RWPE1 (cell line): ENCODE results near the gene IGF1R.

Experiments used
- CTCF ChIA-PET: fragments of 350-600 bp; sonication (Branson Sonifier 250); formaldehyde crosslinking; extraction: SDS; loops from one replicate; lab custom pipeline; 2021; lab: Yijun Ruan, JAX
- POLR2A ChIA-PET: fragments of 400-600 bp; formaldehyde crosslinking; extraction: SDS; loops from one replicate; lab custom pipeline; 2020; ENCODE audit warnings: antibody characterized with exemption; ENCODE audit not compliant: low non-redundant PET; lab: Yijun Ruan, JAX
- DNase-seq: peaks from one replicate; pipeline ENCODE4 v3.0.0; 2012; ENCODE audit warnings: low spot score
- H3K27ac ChIP-seq: fragments of 450-650 bp; 2 replicates; pipeline ENCODE4 v1.5.1; 2017
- TF ChIP-seq, protein P1 (sequence below): fragments of 450-650 bp; conservative IDR thresholded peaks from 2 replicates; pipeline ENCODE4 v1.5.1; 2017; ENCODE audit warnings: low read depth, mild to moderate bottlenecking

IGF1R gene

DNA sequence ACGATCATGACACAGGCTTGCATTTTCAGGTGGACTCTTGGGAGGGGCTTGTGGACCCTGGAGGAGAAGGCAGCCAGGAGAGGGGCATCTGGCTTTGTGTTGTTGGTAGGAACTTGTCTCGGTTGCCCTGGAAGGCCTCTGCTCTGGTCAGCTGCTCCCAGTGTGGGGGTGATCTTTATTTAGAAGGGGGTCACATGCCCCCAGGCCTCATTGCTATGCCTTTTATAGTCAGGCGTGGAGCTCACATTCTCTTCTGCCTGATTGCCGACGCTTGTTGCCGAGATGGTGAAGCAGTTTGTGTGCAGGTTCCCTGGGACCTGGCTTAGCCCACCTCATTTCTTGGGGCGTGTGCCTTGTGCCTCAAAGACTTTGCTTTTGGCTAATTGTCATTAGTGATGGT, 66.6 kb downstream of the IGF1R start:
- TF ChIP-seq, protein P1, sequence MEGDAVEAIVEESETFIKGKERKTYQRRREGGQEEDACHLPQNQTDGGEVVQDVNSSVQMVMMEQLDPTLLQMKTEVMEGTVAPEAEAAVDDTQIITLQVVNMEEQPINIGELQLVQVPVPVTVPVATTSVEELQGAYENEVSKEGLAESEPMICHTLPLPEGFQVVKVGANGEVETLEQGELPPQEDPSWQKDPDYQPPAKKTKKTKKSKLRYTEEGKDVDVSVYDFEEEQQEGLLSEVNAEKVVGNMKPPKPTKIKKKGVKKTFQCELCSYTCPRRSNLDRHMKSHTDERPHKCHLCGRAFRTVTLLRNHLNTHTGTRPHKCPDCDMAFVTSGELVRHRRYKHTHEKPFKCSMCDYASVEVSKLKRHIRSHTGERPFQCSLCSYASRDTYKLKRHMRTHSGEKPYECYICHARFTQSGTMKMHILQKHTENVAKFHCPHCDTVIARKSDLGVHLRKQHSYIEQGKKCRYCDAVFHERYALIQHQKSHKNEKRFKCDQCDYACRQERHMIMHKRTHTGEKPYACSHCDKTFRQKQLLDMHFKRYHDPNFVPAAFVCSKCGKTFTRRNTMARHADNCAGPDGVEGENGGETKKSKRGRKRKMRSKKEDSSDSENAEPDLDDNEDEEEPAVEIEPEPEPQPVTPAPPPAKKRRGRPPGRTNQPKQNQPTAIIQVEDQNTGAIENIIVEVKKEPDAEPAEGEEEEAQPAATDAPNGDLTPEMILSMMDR: no peak
- no peak overlapping the region for H3K27ac ChIP-seq
- DNase-seq: no peak
- ChIA-PET POLR2A (no interaction called here), CTCF (no interaction called here)

DNA sequence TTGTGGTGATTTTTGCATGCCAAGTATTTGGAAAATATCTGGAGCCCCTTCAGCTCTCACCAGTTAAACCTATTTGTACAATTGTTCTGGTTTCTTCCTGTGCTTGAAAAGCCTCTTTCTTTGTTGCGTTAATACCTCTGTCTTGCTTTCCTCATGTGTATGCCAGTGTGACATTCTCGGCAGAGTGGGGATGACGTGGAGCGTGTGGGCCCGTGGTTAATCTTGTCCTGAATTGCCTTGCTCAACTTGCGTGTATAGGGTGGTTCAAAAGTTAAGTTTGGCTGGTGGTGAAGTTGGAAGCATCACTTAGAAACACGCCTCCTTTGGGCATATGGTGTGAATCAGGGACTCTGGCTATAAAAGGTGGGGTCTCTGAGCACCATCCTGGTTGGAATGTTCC, 67.1 kb downstream of the IGF1R start:
- H3K27ac ChIP-seq: 0 out of 2 replicates have a peak overlapping the region, but pooled peaks have one; percentile 3
- ChIA-PET CTCF (no interaction called here), POLR2A (no interaction called here)
- DNase-seq: no peak
- TF ChIP-seq, protein P1: no peak

DNA sequence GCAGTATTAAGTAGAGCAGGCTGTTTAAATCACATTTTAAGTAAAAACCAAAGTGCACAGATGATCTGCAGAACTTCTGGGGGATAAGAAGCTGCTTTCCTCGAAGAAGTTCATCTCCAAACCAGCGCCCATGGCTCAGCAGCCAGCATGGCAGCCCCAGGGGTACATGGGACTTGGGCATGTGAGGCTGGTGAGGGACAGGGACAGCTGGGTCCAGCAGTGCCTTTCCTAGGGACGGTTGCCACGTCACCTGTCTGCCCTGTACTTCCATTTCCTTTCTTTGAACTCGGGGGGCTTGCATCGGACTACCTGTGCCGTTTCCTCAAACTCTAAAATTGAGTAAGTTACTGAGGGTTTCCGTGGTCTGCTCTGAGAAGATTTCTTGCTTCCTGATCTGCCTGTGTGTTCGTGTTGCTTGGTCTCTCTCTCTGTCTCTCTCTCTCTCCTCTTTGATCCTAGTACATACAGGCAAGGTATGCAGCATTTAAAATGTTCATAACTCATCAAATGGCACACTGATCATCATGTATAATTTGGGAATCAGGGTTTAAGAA, 67.6 kb downstream of the IGF1R start:
- no peak for DNase-seq
- TF ChIP-seq, protein P1: no peak
- ChIA-PET CTCF (no interaction called here), POLR2A (interaction anchor here (1.1 kb wide), 1 partner anchor 196 kb away, joined by 4 read pairs; no protein-coding TSS in a partner anchor)
- 0 out of 2 replicates have a peak overlapping the region, but pooled peaks have one; percentile 3 for H3K27ac ChIP-seq

DNA sequence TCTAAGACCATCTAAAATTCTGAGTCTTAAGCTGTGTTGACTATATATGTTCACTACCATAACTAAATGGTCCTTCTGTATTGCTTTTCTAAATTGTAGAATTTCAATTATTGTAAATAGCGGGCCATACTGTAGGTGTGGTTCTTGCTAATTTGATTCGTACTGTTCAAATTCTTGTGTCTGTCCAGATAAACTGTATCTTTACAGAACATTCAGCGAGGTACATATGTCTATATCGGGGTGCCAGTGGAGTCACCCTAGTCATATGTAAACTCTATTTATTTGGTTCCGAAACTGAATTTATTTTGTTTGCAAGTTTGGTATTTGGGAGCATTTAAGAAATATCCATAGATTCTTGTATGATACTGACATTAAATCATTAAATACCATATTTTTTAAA, 69.0 kb downstream of the IGF1R start:
- H3K27ac ChIP-seq: no peak overlapping the region

DNA sequence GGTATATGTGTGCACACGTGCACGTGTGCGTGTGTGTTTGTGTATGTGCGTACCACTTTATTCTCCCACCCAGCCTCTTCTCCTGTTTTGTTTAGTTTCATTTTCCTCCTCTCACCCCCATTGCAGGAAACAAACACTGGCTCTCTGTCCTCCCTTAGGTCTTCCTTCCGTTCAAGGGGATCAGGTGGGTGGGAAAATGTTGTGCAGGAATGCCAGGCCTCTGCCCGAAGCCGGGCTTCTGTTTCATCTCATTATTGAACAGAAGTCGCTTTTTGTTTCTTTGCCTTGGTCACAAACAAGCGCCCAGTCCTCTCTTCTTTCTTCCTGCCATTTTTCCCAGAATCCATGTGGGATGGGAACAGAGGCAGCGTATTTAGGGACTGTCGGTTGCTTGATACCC, 69.6 kb downstream of the IGF1R start:
- TF ChIP-seq, protein P1: no peak
- ChIA-PET POLR2A (no interaction called here), CTCF (no interaction called here)
- no peak for DNase-seq
- no peak overlapping the region for H3K27ac ChIP-seq

More for the DNA sequence above, 69.0 kb downstream of the IGF1R start:
- DNase-seq: no peak
- POLR2A ChIA-PET: no interaction called here
- CTCF ChIA-PET: interaction anchor here (0.5 kb wide), 1 partner anchor 29 kb away, joined by 3 read pairs; no protein-coding TSS in a partner anchor
- TF ChIP-seq, protein P1: no peak

DNA sequence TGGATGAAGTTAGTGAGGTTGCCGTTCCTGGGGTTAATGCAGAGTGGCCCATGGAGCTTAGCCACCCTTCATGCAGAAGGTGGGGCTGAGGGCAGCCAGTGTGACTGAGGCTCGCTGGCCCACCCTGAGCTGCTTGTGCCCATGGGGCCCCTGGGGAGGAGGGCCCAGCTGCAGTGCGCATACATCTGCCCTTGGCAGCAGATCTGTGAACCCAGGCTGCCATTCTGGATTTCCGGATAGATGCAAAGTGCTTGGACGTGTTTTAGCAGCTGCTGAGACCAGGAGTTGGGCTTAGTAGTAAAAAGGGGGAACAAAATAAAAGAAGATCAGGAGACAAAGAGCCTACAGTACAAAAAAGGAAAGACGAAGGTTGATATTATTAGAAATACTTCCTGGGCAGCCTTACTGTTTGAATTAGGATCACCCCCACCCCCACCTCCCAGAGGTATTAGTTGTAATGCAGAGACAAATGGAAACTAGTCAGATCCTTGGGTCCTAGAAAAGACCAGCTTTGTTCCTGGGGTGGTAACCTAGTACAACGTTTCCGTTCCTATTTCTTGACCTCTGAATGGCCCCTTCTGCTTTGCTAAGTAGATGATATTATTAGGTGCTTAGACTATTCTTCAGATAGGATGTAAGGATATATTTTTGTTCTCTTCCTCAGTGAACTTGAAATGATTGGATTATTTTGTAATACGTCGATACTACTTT, 70.2 kb downstream of the IGF1R start:
- POLR2A ChIA-PET: no interaction called here
- CTCF ChIA-PET: interaction anchor here (1.1 kb wide), 1 partner anchor 358 kb away, joined by 4 read pairs; no protein-coding TSS in a partner anchor
- TF ChIP-seq, protein P1: no peak
- no peak for DNase-seq
- H3K27ac ChIP-seq: no peak overlapping the region
